Epithelial cell of esophagus (primary cell): ENCODE data around the gene VSIG1.

Experiments used
- DNase-seq: peaks from one replicate; pipeline ENCODE4 v3.0.0; 2010; ENCODE audit warnings: low read depth
- H3K4me3 ChIP-seq: 2 replicates; pipeline ENCODE4 v1.5.1; 2011; ENCODE audit warnings: mild to moderate bottlenecking, low read length, control low read depth
- CTCF ChIP-seq: IDR thresholded peaks from 2 replicates; pipeline ENCODE4 v1.5.1; 2011; ENCODE audit warnings: low read depth, mild to moderate bottlenecking, low read length, control low read depth, inconsistent platforms; ENCODE audit not compliant: insufficient read depth; ENCODE audit errors: missing control alignments

The VSIG1 gene

GRCh38 chrX:108059801-108060200 is 14.9 kb downstream of the VSIG1 start:
- TF ChIP-seq CTCF: no peak
- DNase-seq: no peak
- H3K4me3 ChIP-seq: no peak overlapping the region

- no peak overlapping the region for H3K4me3 ChIP-seq
- no peak for TF ChIP-seq CTCF
- DNase-seq: no peak
These were observed 19.1 kb downstream of the VSIG1 start for GRCh38 chrX:108064001-108064400.

GRCh38 chrX:108064613-108065012 is 19.7 kb downstream of the VSIG1 start:
- no peak for DNase-seq
- no peak for TF ChIP-seq CTCF
- H3K4me3 ChIP-seq: no peak overlapping the region

- no peak overlapping the region for H3K4me3 ChIP-seq
- TF ChIP-seq CTCF: no peak
- peak; percentile 50 for DNase-seq
These were observed 23.3 kb downstream of the VSIG1 start for GRCh38 chrX:108068121-108068520.

GRCh38 chrX:108070891-108071290 is 26.0 kb downstream of the VSIG1 start:
- no peak for TF ChIP-seq CTCF
- H3K4me3 ChIP-seq: no peak overlapping the region
- DNase-seq: peak; percentile 89

GRCh38 chrX:108071578-108071977 is 26.7 kb downstream of the VSIG1 start:
- no peak for TF ChIP-seq CTCF
- peak; percentile 34 for DNase-seq
- no peak overlapping the region for H3K4me3 ChIP-seq

- TF ChIP-seq CTCF: no peak
- no peak for DNase-seq
- no peak overlapping the region for H3K4me3 ChIP-seq
These were observed 27.9 kb downstream of the VSIG1 start for GRCh38 chrX:108072746-108073145.
